GM18520 (cell line): ENCODE results near the gene PCBP3.

Source experiments
- ATAC-seq: cut with Tn5 transposase; IDR thresholded peaks from one replicate; pipeline ENCODE4 v1.9.1; 2021; ENCODE audit not compliant: unreplicated experiment

PCBP3 gene

DNA sequence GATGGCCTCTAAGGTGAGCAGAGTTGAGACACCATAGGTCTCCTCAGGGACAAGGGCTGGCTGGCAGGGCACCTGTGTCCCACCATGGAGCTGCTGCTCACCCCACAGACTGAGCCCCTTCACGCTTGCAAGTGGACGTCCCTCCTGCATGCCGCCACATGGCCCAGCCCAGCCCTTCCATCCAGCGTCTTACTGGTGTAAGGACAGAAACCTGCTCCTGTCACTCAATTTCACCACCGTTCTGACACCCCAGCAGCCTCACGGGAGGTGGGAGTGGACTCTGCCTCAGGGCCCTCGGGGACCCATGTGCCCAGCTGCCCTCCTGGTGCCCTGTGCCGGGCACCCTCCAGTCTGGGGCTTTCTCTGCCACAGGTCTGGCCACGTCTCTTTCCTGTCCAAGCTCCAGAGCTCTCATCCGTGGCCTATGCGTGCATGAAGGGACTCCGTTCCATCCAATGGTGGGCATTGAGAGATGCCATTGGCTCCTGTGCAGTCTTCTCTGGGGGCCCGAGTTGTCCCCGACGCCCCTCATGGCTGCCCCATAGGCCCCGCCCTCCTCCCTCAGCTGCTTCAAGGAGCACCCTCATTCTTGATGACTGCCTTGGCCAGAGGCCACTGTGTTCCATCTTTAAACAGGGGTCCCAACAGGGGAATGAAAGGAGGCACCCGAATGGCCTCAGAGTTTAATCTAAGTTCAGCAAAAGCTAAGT is 295.4 kb downstream of the PCBP3 start:
- ATAC-seq: no peak

DNA sequence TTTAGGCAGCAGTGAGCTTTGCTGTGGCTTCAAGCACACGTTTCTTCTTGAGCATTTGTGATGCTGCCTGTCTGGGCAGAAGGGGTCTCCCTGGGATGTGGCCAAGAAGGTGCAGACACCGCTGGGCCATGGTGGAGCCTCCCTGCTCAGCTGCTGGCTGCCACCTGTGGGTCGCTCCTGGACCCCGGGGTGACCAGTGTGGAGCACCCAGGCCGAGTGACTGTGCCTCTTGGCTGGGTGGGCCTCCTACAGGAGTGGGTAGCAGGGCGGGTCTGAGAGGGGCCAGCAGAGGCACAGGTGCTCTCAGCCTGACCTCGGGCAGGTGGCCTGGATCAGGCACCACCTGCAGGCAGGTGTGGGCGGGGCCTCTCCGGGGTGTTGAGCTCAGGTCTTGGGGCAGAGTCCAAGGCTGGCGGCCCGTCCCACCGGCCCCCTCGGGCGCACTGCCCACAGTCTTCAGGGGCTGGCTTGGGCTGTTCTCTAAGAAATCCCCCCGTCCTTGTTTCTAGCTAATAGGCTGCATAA is 296.1 kb downstream of the PCBP3 start:
- no peak for ATAC-seq

DNA sequence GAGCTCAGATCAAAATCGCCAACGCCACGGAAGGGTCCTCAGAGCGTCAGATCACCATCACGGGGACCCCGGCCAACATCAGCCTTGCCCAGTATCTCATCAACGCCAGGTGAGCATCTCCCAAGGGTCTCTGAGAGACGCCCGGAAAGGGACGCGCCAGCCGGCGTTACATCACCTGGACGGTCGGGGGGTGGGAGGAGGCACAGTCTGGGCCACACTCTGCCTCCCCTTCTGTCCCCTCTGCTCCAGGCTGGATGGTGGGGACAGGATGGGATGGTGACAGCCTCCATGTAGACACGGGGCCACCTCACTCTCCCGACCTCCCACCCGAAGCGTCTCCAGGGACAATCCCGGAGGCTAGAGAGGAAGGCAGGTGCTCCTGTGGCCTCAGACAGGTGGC is 296.6 kb downstream of the PCBP3 start:
- ATAC-seq: no peak

- no peak for ATAC-seq
These were observed 297.3 kb downstream of the PCBP3 start for GRCh38 chr21:45940621-45941337.

- no peak for ATAC-seq
These were observed 297.8 kb downstream of the PCBP3 start for GRCh38 chr21:45941338-45941710.

- ATAC-seq: no peak
These were observed 298.4 kb downstream of the PCBP3 start for GRCh38 chr21:45941717-45942546.

- no peak for ATAC-seq
These were observed 299.5 kb downstream of the PCBP3 start for GRCh38 chr21:45942755-45943629.

GRCh38 chr21:45943630-45944540 is 300.4 kb downstream of the PCBP3 start:
- ATAC-seq: no peak

GRCh38 chr21:45944601-45945000 is 301.1 kb downstream of the PCBP3 start:
- no peak for ATAC-seq

DNA sequence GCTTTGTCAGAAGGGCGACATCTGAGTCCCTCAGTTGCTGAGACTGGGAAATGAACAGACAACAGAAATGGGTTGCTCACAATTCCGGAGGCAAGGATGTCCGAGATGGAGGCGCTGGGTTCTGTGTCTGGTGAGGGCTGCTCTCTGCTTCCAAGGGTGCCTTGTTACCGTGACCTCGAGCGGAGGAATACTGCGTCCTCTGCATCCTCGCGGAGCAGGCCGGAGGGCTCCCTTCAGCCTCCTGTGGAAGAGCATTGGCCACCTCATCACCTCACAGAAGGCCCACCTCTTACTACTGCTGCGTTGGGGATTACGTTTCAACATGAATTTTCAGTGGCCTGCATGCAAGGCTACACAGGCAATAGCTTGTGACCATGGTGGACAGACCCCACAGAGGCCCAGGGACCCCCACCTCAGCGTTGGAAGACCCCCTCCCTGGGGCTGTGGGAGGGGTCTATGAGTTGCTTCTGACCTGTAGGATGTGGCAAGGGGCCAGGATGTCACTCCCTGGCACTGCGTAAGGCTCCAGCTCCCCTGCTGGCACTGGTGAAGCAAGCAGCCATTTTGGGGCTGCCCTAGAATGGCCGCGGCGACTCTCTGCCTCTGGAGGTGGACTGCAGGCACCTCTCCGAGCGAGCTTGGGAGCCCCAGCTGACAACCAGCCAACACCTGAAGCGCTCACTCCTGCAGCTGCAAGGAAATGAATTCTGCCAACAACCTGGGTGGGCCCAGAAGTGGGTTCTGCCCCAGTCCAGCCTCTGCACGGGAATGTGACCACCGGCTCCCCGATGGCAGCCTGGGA is 301.7 kb downstream of the PCBP3 start:
- no peak for ATAC-seq

DNA sequence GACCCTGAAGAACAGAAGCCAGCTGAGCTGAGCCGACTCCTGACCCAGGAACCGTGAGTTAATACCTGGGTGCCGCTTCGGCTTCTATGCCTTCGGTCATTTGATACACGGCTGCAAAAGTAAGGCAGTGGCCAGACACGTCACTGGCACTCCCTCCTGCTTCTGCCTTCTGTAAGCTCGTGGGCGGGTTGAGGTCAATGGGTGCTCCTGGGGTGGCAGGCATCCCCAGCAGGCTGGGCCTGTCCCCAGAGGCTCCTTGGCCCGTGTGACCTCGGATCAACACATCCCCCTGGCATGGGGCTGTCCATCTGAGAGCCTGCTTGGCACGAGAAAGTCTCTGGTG is 302.3 kb downstream of the PCBP3 start:
- no peak for ATAC-seq

- ATAC-seq: no peak
These were observed 303.8 kb downstream of the PCBP3 start for GRCh38 chr21:45947296-45947695.

DNA sequence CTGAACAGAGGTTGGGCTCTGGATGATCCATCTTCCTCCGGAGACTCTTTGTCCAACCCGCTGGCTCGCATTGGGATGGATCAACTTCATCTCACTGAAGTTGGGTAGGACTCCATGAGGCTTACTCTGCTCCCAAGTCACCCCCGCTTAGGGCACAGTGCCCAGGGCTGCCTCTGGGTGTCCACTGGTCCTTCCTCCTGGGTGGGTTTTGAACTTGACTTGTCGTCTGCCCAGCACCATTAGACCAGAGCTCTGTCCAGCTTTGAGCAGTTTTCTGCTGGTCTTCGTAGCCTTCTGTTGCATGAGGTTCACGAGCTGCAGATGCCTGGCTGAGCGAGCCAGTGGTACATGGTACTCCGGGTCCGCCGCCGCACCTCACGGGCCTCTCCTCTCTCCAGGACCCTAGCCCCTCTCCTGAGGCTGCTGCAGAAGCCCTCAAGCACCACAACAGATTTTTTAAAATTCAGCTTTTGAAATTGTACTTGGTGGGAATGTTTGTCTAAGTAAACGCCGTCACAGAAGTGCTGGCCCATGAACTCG is 304.3 kb downstream of the PCBP3 start:
- ATAC-seq: no peak

- ATAC-seq: no peak
These were observed 305.1 kb downstream of the PCBP3 start for GRCh38 chr21:45948576-45949141.

DNA sequence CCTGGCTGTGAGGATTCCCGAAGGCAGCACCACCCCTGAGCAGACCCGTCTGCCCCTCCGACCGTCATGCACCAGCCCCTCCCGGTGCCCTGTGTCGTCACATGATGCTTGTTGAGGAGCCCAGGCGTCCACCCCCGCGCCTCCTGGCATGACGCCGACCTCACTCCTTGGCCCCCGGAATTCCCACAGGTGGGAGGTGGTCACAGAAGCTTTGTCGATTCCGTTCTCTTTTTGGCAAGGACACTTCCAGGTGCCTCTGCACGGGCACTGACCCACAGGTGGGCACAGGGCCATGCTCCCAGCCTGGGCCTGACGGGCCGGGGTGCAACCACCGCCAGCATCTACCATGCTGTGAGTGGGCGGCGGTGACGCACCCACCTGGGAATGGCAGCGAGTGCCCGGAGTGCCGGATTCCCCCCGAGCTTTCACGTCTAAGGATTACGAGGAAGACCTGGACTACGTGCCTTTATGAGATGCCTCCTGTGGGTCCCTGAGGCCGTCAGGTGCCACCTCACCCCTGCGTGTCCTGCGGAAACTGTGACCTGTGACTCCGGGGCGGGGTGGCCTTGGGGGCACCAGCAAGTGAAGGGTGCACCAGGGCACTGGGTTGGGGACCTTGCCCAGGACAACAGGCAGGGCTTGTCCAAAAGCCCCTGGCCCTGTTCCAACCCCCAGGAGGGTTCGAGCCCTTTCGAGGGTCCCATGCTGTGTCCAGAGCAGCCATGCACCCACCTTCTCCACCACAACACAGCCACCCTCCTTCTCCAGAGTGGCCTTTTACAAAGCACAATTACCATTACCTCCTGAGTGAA is 306.6 kb downstream of the PCBP3 start:
- no peak for ATAC-seq

GRCh38 chr21:45950740-45951515 is 307.4 kb downstream of the PCBP3 start:
- ATAC-seq: no peak

DNA sequence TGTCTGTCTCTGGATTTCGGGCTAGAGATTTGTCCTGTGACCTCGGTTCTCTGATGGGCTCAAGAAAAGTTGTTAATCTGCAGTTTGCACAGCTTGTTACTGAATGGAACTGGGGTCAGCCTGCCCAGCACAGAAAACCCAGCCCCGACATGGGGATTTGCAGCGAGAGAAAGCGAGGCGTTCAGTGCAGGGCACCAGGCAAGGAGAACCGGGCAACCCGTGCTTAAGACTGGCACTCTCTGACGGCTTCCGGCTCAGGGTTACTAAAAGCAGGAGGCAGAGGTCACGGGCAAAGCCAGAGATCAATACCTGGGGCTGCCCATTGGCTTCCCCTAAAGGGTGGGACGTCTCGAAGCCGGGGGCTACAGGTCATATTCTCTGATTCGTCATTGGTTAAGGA is 308.2 kb downstream of the PCBP3 start:
- ATAC-seq: no peak
